Calu3 (cell line): Measurements from ENCODE around the gene MRO. TPM values are rescaled to one million over a fixed set of nuclear protein-coding genes. Genes with fewer than 3 reads are reported as not detected.

Experiments
- BruUV-seq: library from RNA; stranded (reverse); fragments of 400-500 nt; replicated peaks from 2 replicates; lab custom pipeline; 2021; lab: Mats Ljungman, UMichigan
- CTCF ChIA-PET: fragments of 300-600 bp; sonication (Branson Sonifier 250); formaldehyde crosslinking; loops from one replicate; lab custom pipeline; 2022; ENCODE audit warnings: antibody characterized with exemption; lab: Charles Lee
- DNase-seq: peaks from one replicate; pipeline ENCODE4 v3.0.0; 2022
- H3K27ac Mint-ChIP-seq: one replicate; pipeline ENCODE4 v1.8.0; 2022; ENCODE audit warnings: mixed read lengths; ENCODE audit not compliant: unreplicated experiment
- H3K27me3 Mint-ChIP-seq: one replicate; pipeline ENCODE4 v1.8.0; 2022; ENCODE audit warnings: mixed read lengths; ENCODE audit not compliant: unreplicated experiment
- H3K36me3 Mint-ChIP-seq: one replicate; pipeline ENCODE4 v1.8.0; 2022; ENCODE audit warnings: mild to moderate bottlenecking, moderate library complexity, mixed read lengths; ENCODE audit not compliant: insufficient read depth, unreplicated experiment
- H3K4me1 Mint-ChIP-seq: one replicate; pipeline ENCODE4 v1.8.0; 2022; ENCODE audit warnings: mild to moderate bottlenecking, low read depth, mixed read lengths; ENCODE audit not compliant: unreplicated experiment
- H3K4me3 Mint-ChIP-seq: one replicate; pipeline ENCODE4 v1.8.0; 2022; ENCODE audit warnings: mild to moderate bottlenecking, low read depth, moderate library complexity, mixed read lengths; ENCODE audit not compliant: unreplicated experiment
- H3K9me3 Mint-ChIP-seq: one replicate; pipeline ENCODE4 v1.8.0; 2022; ENCODE audit warnings: low read depth, mixed read lengths; ENCODE audit not compliant: unreplicated experiment
- CTCF ChIP-seq: fragments of 200-600 bp; IDR thresholded peaks from one replicate; pipeline ENCODE4 v1.8.0; 2022; ENCODE audit warnings: antibody characterized with exemption; ENCODE audit not compliant: unreplicated experiment
- intact Hi-C: fragments of 100-400 bp; cut with micrococcal nuclease; formaldehyde crosslinking; loops from one replicate; pipeline ENCODE4 v1.10.0; 2022; ENCODE audit not compliant: unreplicated experiment
- total RNA-seq: library from RNA; stranded (reverse); gene quantifications from 2 replicates; pipeline ENCODE4 v1.2.3, GENCODE V29; 2022

MRO gene
- total RNA-seq, 1 experiment from 2014 or later: not detected

- H3K27ac Mint-ChIP-seq: no peak overlapping the region
- H3K27me3 Mint-ChIP-seq: peaks cover 17% of the 10 kb centered on the region
- no peaks in the 10 kb centered on the region for H3K4me1 Mint-ChIP-seq
- no peaks in the 10 kb centered on the region for H3K9me3 Mint-ChIP-seq
- TF ChIP-seq CTCF: no peak
- no peaks in the 10 kb centered on the region for H3K36me3 Mint-ChIP-seq
- BruUV-seq: no TSS peak
- no peak for DNase-seq
- H3K4me3 Mint-ChIP-seq: no peak overlapping the region
- intact Hi-C loops: no loop called here
- CTCF ChIA-PET: no interaction called here
Observed at GRCh38 chr18:50812834-50813233, 7.0 kb downstream of the MRO start.

- Mint-ChIP-seq H3K9me3 (no peaks in the 10 kb centered on the region), H3K4me1 (no peaks in the 10 kb centered on the region), H3K27ac (no peak overlapping the region), H3K27me3 (peaks cover 18% of the 10 kb centered on the region), H3K4me3 (no peak overlapping the region), H3K36me3 (no peaks in the 10 kb centered on the region)
- CTCF ChIA-PET: no interaction called here
- no TSS peak for BruUV-seq
- DNase-seq: no peak
- TF ChIP-seq CTCF: no peak
- intact Hi-C loops: no loop called here
Observed at GRCh38 chr18:50807176-50807575, 12.6 kb downstream of the MRO start.

- Mint-ChIP-seq H3K9me3 (no peaks in the 10 kb centered on the region), H3K4me3 (no peak overlapping the region), H3K27me3 (peaks cover 18% of the 10 kb centered on the region), H3K36me3 (no peaks in the 10 kb centered on the region), H3K27ac (no peak overlapping the region), H3K4me1 (no peaks in the 10 kb centered on the region)
- no peak for TF ChIP-seq CTCF
- no TSS peak for BruUV-seq
- intact Hi-C loops: no loop called here
- DNase-seq: no peak
- CTCF ChIA-PET: no interaction called here
Observed at GRCh38 chr18:50806208-50806616, 13.6 kb downstream of the MRO start.

GRCh38 chr18:50805732-50806131 is 14.1 kb downstream of the MRO start:
- no peak overlapping the region for H3K4me3 Mint-ChIP-seq
- no TSS peak for BruUV-seq
- intact Hi-C loops: no loop called here
- CTCF ChIA-PET: no interaction called here
- H3K27me3 Mint-ChIP-seq: peaks cover 18% of the 10 kb centered on the region
- no peaks in the 10 kb centered on the region for H3K4me1 Mint-ChIP-seq
- no peak for TF ChIP-seq CTCF
- no peaks in the 10 kb centered on the region for H3K36me3 Mint-ChIP-seq
- no peak for DNase-seq
- no peak overlapping the region for H3K27ac Mint-ChIP-seq
- no peaks in the 10 kb centered on the region for H3K9me3 Mint-ChIP-seq
